H9 (cell line): ENCODE results near the gene KANSL1L. TPM values are rescaled to one million over a fixed set of nuclear protein-coding genes. Genes with fewer than 3 reads are reported as not detected.

ENCODE experiments used
- DNase-seq: peaks from one replicate; pipeline ENCODE4 v3.0.0-alpha.2; 2017
- H2AFZ ChIP-seq: one replicate; pipeline ENCODE4 v1.6.1; 2013; ENCODE audit warnings: mild to moderate bottlenecking, low read length, control low read depth, moderate library complexity
- H2AK5ac ChIP-seq: 2 replicates; pipeline ENCODE4 v1.6.1; 2013; ENCODE audit warnings: low read length, control low read depth, mixed read lengths; ENCODE audit not compliant: insufficient read length
- H2BK120ac ChIP-seq: one replicate; pipeline ENCODE4 v1.6.1; 2013; ENCODE audit warnings: low read depth, mild to moderate bottlenecking, low read length, control low read depth, inconsistent platforms; ENCODE audit not compliant: poor library complexity, severe bottlenecking
- H2BK12ac ChIP-seq: 2 replicates; pipeline ENCODE4 v1.6.1; 2013; ENCODE audit warnings: low read length, control low read depth, mixed read lengths, low read depth; ENCODE audit not compliant: insufficient read length
- H2BK15ac ChIP-seq: 2 replicates; pipeline ENCODE4 v1.6.1; 2013; ENCODE audit warnings: low read depth, low read length, control low read depth
- H2BK20ac ChIP-seq: one replicate; pipeline ENCODE4 v1.6.1; 2013; ENCODE audit warnings: low read depth, mild to moderate bottlenecking, low read length, control low read depth, inconsistent platforms; ENCODE audit not compliant: poor library complexity, severe bottlenecking
- H2BK5ac ChIP-seq: 2 replicates; pipeline ENCODE4 v1.6.1; 2013; ENCODE audit warnings: low read length, control low read depth, mixed read lengths; ENCODE audit not compliant: insufficient read length
- H3K14ac ChIP-seq: 2 replicates; pipeline ENCODE4 v1.6.1; 2013; ENCODE audit warnings: low read length, control low read depth; ENCODE audit not compliant: insufficient read depth
- H3K18ac ChIP-seq: 2 replicates; pipeline ENCODE4 v1.6.1; 2013; ENCODE audit warnings: low read depth, mild to moderate bottlenecking, mixed read lengths, low read length, control low read depth; ENCODE audit not compliant: insufficient read length
- H3K23ac ChIP-seq: 2 replicates; pipeline ENCODE4 v1.6.1; 2013; ENCODE audit warnings: low read length, control low read depth, mixed read lengths, low read depth; ENCODE audit not compliant: insufficient read length
- H3K23me2 ChIP-seq: 2 replicates; pipeline ENCODE4 v1.6.1; 2013; ENCODE audit warnings: low read depth, mild to moderate bottlenecking, mixed read lengths, low read length, control low read depth; ENCODE audit not compliant: insufficient read length, poor library complexity, severe bottlenecking
- H3K27ac ChIP-seq: 2 replicates; pipeline ENCODE4 v1.5.1; 2013; ENCODE audit warnings: low read length, control low read depth, mixed read lengths, low read depth; ENCODE audit not compliant: insufficient read length
- H3K27me3 ChIP-seq: 2 replicates; pipeline ENCODE4 v1.6.1; 2013; ENCODE audit warnings: low read length, control low read depth, inconsistent platforms; ENCODE audit not compliant: insufficient read depth
- H3K4ac ChIP-seq: 2 replicates; pipeline ENCODE4 v1.6.1; 2013; ENCODE audit warnings: low read depth, mild to moderate bottlenecking, control low read depth, inconsistent platforms, low read length, moderate library complexity
- H3K4me1 ChIP-seq: 2 replicates; pipeline ENCODE4 v1.6.1; 2013; ENCODE audit warnings: low read length, control low read depth, inconsistent platforms; ENCODE audit not compliant: insufficient read depth
- H3K4me2 ChIP-seq: 2 replicates; pipeline ENCODE4 v1.6.1; 2013; ENCODE audit warnings: low read length, control low read depth, mixed read lengths; ENCODE audit not compliant: insufficient read length, insufficient read depth
- H3K56ac ChIP-seq: 2 replicates; pipeline ENCODE4 v1.6.1; 2013; ENCODE audit warnings: low read depth, mild to moderate bottlenecking, mixed read lengths, low read length, control low read depth; ENCODE audit not compliant: insufficient read length
- H3K79me1 ChIP-seq: 2 replicates; pipeline ENCODE4 v1.6.1; 2013; ENCODE audit warnings: low read depth, mild to moderate bottlenecking, moderate library complexity, low read length, control low read depth, inconsistent platforms; ENCODE audit not compliant: insufficient read depth, poor library complexity, severe bottlenecking
- H3K79me2 ChIP-seq: 2 replicates; pipeline ENCODE4 v1.6.1; 2013; ENCODE audit warnings: low read length, control low read depth, inconsistent platforms; ENCODE audit not compliant: insufficient read depth
- H3K9ac ChIP-seq: 2 replicates; pipeline ENCODE4 v1.6.1; 2013; ENCODE audit warnings: low read length, control low read depth, mixed read lengths; ENCODE audit not compliant: insufficient read length; ENCODE audit errors: extremely low read depth
- H3K9me3 ChIP-seq: one replicate; pipeline ENCODE4 v1.6.1; 2013; ENCODE audit warnings: low read depth, low read length, inconsistent platforms; ENCODE audit not compliant: control insufficient read depth
- H3T11ph ChIP-seq: one replicate; pipeline ENCODE4 v1.6.1; 2013; ENCODE audit warnings: mild to moderate bottlenecking, low read length, control low read depth, inconsistent platforms
- H4K20me1 ChIP-seq: one replicate; pipeline ENCODE4 v1.6.1; 2013; ENCODE audit not compliant: control insufficient read depth, insufficient read length, insufficient read depth
- H4K5ac ChIP-seq: 2 replicates; pipeline ENCODE4 v1.6.1; 2013; ENCODE audit warnings: low read depth, mild to moderate bottlenecking, mixed read lengths, low read length, control low read depth; ENCODE audit not compliant: insufficient read length
- H4K8ac ChIP-seq: replicated peaks from 2 replicates; pipeline ENCODE4 v1.6.1; 2013; ENCODE audit warnings: low read length, control low read depth, mixed read lengths, low read depth; ENCODE audit not compliant: insufficient read length
- H4K91ac ChIP-seq: 2 replicates; pipeline ENCODE4 v1.6.1; 2013; ENCODE audit warnings: low read depth, mild to moderate bottlenecking, moderate library complexity, mixed read lengths, low read length, control low read depth; ENCODE audit not compliant: insufficient read length
- H3K27ac Mint-ChIP-seq, 3 experiments: 2 replicates in 2 of 3; 3 replicates in 1 of 3; pipeline ENCODE4 v1.8.0; 2020 to 2021; ENCODE audit warnings: mixed read lengths in 3 of 3, mild to moderate bottlenecking in 1 of 3, moderate library complexity in 1 of 3
- H3K27me3 Mint-ChIP-seq: 2 replicates; pipeline ENCODE4 v1.8.0; 2021; ENCODE audit warnings: low read depth, mild to moderate bottlenecking, moderate library complexity, mixed read lengths
- H3K36me3 Mint-ChIP-seq, 3 experiments: 2 replicates in 2 of 3; 3 replicates in 1 of 3; pipeline ENCODE4 v1.8.0; 2020 to 2021; ENCODE audit warnings: low read depth in 3 of 3, mixed read lengths in 3 of 3; ENCODE audit not compliant: insufficient read depth in 1 of 3
- H3K4me1 Mint-ChIP-seq, 2 experiments: 2 replicates each; pipeline ENCODE4 v1.8.0; 2020; ENCODE audit warnings: mixed read lengths in 2 of 2
- H3K4me3 Mint-ChIP-seq, 2 experiments: 2 replicates in 1 of 2; 3 replicates in 1 of 2; pipeline ENCODE4 v1.8.0; 2020 to 2021; ENCODE audit warnings: mild to moderate bottlenecking in 2 of 2, mixed read lengths in 2 of 2, moderate library complexity in 1 of 2
- H3K9me3 Mint-ChIP-seq, 2 experiments: 2 replicates in 1 of 2; 3 replicates in 1 of 2; pipeline ENCODE4 v1.8.0; 2020; ENCODE audit warnings: mild to moderate bottlenecking in 2 of 2, mixed read lengths in 2 of 2, moderate library complexity in 1 of 2
- WGBS: extraction: QIAGEN DNeasy Blood & Tissue Kit; methylation state at CpG from one replicate; pipeline ENCODE4 v1.1.7; 2013; ENCODE audit warnings: missing lambda C conversion rate, low lambda C conversion rate, mixed read lengths; ENCODE audit not compliant: insufficient read length; ENCODE audit errors: extremely low coverage; 5-methylcytosine and 5-hydroxymethylcytosine counted together
- total RNA-seq: library from RNA; stranded (reverse); gene quantifications from 2 replicates; pipeline ENCODE4 v1.2.1, GENCODE V29; 2021
- TF ChIP-seq, protein P1 (sequence below): fragments of 200-600 bp; sonication (generic); conservative IDR thresholded peaks from 3 replicates; pipeline ENCODE4 v1.8.0; 2021; ENCODE audit warnings: antibody characterized with exemption, mild to moderate bottlenecking

The KANSL1L gene
- total RNA-seq, 1 experiment from 2014 or later = 8.2 TPM

DNA sequence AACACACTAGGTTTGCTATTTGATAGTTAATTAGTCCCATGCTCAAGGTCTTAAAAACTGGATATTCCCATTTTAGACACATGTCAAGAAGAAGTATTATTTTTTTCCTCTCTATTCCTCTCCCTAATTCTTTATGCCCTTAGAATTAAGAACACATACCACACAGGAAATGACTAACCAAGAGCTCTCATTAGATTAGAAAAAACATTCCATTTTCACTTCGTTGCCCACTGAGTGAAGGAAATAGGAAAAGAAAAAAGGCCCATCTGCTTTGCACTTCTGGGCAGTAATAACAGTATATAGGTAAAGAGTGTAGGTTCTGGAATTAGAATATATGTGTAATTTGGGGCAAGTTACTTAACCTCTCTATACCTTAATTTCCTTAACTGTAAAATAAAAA is 27.1 kb upstream of the KANSL1L start:
- DNase-seq = no peak
- Mint-ChIP-seq H3K9me3 (no peaks in the 10 kb centered on the region), H3K4me1 (peaks cover 0 to 3% of the 10 kb centered on the region in 2 experiments; a peak in 1 of 4 replicates), H3K27me3 (no peaks in the 10 kb centered on the region), H3K4me3 (no peak overlapping the region), H3K27ac (no peak overlapping the region), H3K36me3 (no peaks in the 10 kb centered on the region)
- Histone ChIP-seq H3K27ac (no peak overlapping the region), H2BK120ac (no peak overlapping the region), H2BK5ac (no peak overlapping the region), H3K79me1 (no peaks in the 10 kb centered on the region), H3K14ac (no peak overlapping the region), H3T11ph (no peak overlapping the region), H3K27me3 (no peaks in the 10 kb centered on the region), H3K9ac (no peak overlapping the region), H3K4me1 (no peaks in the 10 kb centered on the region), H2BK15ac (no peak overlapping the region), H3K23me2 (no peaks in the 10 kb centered on the region), H2AK5ac (no peak overlapping the region), H3K56ac (no peak overlapping the region), H4K91ac (no peak overlapping the region), H3K4ac (no peak overlapping the region), H4K20me1 (no peaks in the 10 kb centered on the region), H3K23ac (no peak overlapping the region), H3K18ac (no peak overlapping the region), H3K9me3 (no peaks in the 10 kb centered on the region), H4K5ac (no peak overlapping the region), H2BK12ac (no peak overlapping the region), H3K4me2 (no peak overlapping the region), H2AFZ (no peak overlapping the region), H3K79me2 (no peaks in the 10 kb centered on the region), H4K8ac (no peak overlapping the region), H2BK20ac (no peak overlapping the region)
- TF ChIP-seq, protein P1, sequence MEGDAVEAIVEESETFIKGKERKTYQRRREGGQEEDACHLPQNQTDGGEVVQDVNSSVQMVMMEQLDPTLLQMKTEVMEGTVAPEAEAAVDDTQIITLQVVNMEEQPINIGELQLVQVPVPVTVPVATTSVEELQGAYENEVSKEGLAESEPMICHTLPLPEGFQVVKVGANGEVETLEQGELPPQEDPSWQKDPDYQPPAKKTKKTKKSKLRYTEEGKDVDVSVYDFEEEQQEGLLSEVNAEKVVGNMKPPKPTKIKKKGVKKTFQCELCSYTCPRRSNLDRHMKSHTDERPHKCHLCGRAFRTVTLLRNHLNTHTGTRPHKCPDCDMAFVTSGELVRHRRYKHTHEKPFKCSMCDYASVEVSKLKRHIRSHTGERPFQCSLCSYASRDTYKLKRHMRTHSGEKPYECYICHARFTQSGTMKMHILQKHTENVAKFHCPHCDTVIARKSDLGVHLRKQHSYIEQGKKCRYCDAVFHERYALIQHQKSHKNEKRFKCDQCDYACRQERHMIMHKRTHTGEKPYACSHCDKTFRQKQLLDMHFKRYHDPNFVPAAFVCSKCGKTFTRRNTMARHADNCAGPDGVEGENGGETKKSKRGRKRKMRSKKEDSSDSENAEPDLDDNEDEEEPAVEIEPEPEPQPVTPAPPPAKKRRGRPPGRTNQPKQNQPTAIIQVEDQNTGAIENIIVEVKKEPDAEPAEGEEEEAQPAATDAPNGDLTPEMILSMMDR = no peak
- no CpG with 5 or more reads among the region's 1 CpG for WGBS
